H9 (cell line): ENCODE data around the gene SMAD7. TPM values are rescaled to one million over a fixed set of nuclear protein-coding genes. Genes with fewer than 3 reads are reported as not detected.

ENCODE experiments used
- DNase-seq: peaks from one replicate; pipeline ENCODE4 v3.0.0-alpha.2; 2017
- H2AFZ ChIP-seq: one replicate; pipeline ENCODE4 v1.6.1; 2013; ENCODE audit warnings: mild to moderate bottlenecking, low read length, control low read depth, moderate library complexity
- H2AK5ac ChIP-seq: 2 replicates; pipeline ENCODE4 v1.6.1; 2013; ENCODE audit warnings: low read length, control low read depth, mixed read lengths; ENCODE audit not compliant: insufficient read length
- H2BK120ac ChIP-seq: one replicate; pipeline ENCODE4 v1.6.1; 2013; ENCODE audit warnings: low read depth, mild to moderate bottlenecking, low read length, control low read depth, inconsistent platforms; ENCODE audit not compliant: poor library complexity, severe bottlenecking
- H2BK12ac ChIP-seq: 2 replicates; pipeline ENCODE4 v1.6.1; 2013; ENCODE audit warnings: low read length, control low read depth, mixed read lengths, low read depth; ENCODE audit not compliant: insufficient read length
- H2BK15ac ChIP-seq: 2 replicates; pipeline ENCODE4 v1.6.1; 2013; ENCODE audit warnings: low read depth, low read length, control low read depth
- H2BK20ac ChIP-seq: one replicate; pipeline ENCODE4 v1.6.1; 2013; ENCODE audit warnings: low read depth, mild to moderate bottlenecking, low read length, control low read depth, inconsistent platforms; ENCODE audit not compliant: poor library complexity, severe bottlenecking
- H2BK5ac ChIP-seq: 2 replicates; pipeline ENCODE4 v1.6.1; 2013; ENCODE audit warnings: low read length, control low read depth, mixed read lengths; ENCODE audit not compliant: insufficient read length
- H3K14ac ChIP-seq: 2 replicates; pipeline ENCODE4 v1.6.1; 2013; ENCODE audit warnings: low read length, control low read depth; ENCODE audit not compliant: insufficient read depth
- H3K18ac ChIP-seq: 2 replicates; pipeline ENCODE4 v1.6.1; 2013; ENCODE audit warnings: low read depth, mild to moderate bottlenecking, mixed read lengths, low read length, control low read depth; ENCODE audit not compliant: insufficient read length
- H3K23ac ChIP-seq: 2 replicates; pipeline ENCODE4 v1.6.1; 2013; ENCODE audit warnings: low read length, control low read depth, mixed read lengths, low read depth; ENCODE audit not compliant: insufficient read length
- H3K23me2 ChIP-seq: 2 replicates; pipeline ENCODE4 v1.6.1; 2013; ENCODE audit warnings: low read depth, mild to moderate bottlenecking, mixed read lengths, low read length, control low read depth; ENCODE audit not compliant: insufficient read length, poor library complexity, severe bottlenecking
- H3K27ac ChIP-seq: 2 replicates; pipeline ENCODE4 v1.5.1; 2013; ENCODE audit warnings: low read length, control low read depth, mixed read lengths, low read depth; ENCODE audit not compliant: insufficient read length
- H3K27me3 ChIP-seq: 2 replicates; pipeline ENCODE4 v1.6.1; 2013; ENCODE audit warnings: low read length, control low read depth, inconsistent platforms; ENCODE audit not compliant: insufficient read depth
- H3K4ac ChIP-seq: 2 replicates; pipeline ENCODE4 v1.6.1; 2013; ENCODE audit warnings: low read depth, mild to moderate bottlenecking, control low read depth, inconsistent platforms, low read length, moderate library complexity
- H3K4me1 ChIP-seq: 2 replicates; pipeline ENCODE4 v1.6.1; 2013; ENCODE audit warnings: low read length, control low read depth, inconsistent platforms; ENCODE audit not compliant: insufficient read depth
- H3K4me2 ChIP-seq: 2 replicates; pipeline ENCODE4 v1.6.1; 2013; ENCODE audit warnings: low read length, control low read depth, mixed read lengths; ENCODE audit not compliant: insufficient read length, insufficient read depth
- H3K56ac ChIP-seq: 2 replicates; pipeline ENCODE4 v1.6.1; 2013; ENCODE audit warnings: low read depth, mild to moderate bottlenecking, mixed read lengths, low read length, control low read depth; ENCODE audit not compliant: insufficient read length
- H3K79me1 ChIP-seq: 2 replicates; pipeline ENCODE4 v1.6.1; 2013; ENCODE audit warnings: low read depth, mild to moderate bottlenecking, moderate library complexity, low read length, control low read depth, inconsistent platforms; ENCODE audit not compliant: insufficient read depth, poor library complexity, severe bottlenecking
- H3K79me2 ChIP-seq: 2 replicates; pipeline ENCODE4 v1.6.1; 2013; ENCODE audit warnings: low read length, control low read depth, inconsistent platforms; ENCODE audit not compliant: insufficient read depth
- H3K9ac ChIP-seq: 2 replicates; pipeline ENCODE4 v1.6.1; 2013; ENCODE audit warnings: low read length, control low read depth, mixed read lengths; ENCODE audit not compliant: insufficient read length; ENCODE audit errors: extremely low read depth
- H3K9me3 ChIP-seq: one replicate; pipeline ENCODE4 v1.6.1; 2013; ENCODE audit warnings: low read depth, low read length, inconsistent platforms; ENCODE audit not compliant: control insufficient read depth
- H3T11ph ChIP-seq: one replicate; pipeline ENCODE4 v1.6.1; 2013; ENCODE audit warnings: mild to moderate bottlenecking, low read length, control low read depth, inconsistent platforms
- H4K20me1 ChIP-seq: one replicate; pipeline ENCODE4 v1.6.1; 2013; ENCODE audit not compliant: control insufficient read depth, insufficient read length, insufficient read depth
- H4K5ac ChIP-seq: 2 replicates; pipeline ENCODE4 v1.6.1; 2013; ENCODE audit warnings: low read depth, mild to moderate bottlenecking, mixed read lengths, low read length, control low read depth; ENCODE audit not compliant: insufficient read length
- H4K8ac ChIP-seq: replicated peaks from 2 replicates; pipeline ENCODE4 v1.6.1; 2013; ENCODE audit warnings: low read length, control low read depth, mixed read lengths, low read depth; ENCODE audit not compliant: insufficient read length
- H4K91ac ChIP-seq: 2 replicates; pipeline ENCODE4 v1.6.1; 2013; ENCODE audit warnings: low read depth, mild to moderate bottlenecking, moderate library complexity, mixed read lengths, low read length, control low read depth; ENCODE audit not compliant: insufficient read length
- H3K27ac Mint-ChIP-seq, 3 experiments: 2 replicates in 2 of 3; 3 replicates in 1 of 3; pipeline ENCODE4 v1.8.0; 2020 to 2021; ENCODE audit warnings: mixed read lengths in 3 of 3, mild to moderate bottlenecking in 1 of 3, moderate library complexity in 1 of 3
- H3K27me3 Mint-ChIP-seq: 2 replicates; pipeline ENCODE4 v1.8.0; 2021; ENCODE audit warnings: low read depth, mild to moderate bottlenecking, moderate library complexity, mixed read lengths
- H3K36me3 Mint-ChIP-seq, 3 experiments: 2 replicates in 2 of 3; 3 replicates in 1 of 3; pipeline ENCODE4 v1.8.0; 2020 to 2021; ENCODE audit warnings: low read depth in 3 of 3, mixed read lengths in 3 of 3; ENCODE audit not compliant: insufficient read depth in 1 of 3
- H3K4me1 Mint-ChIP-seq, 2 experiments: 2 replicates each; pipeline ENCODE4 v1.8.0; 2020; ENCODE audit warnings: mixed read lengths in 2 of 2
- H3K4me3 Mint-ChIP-seq, 2 experiments: 2 replicates in 1 of 2; 3 replicates in 1 of 2; pipeline ENCODE4 v1.8.0; 2020 to 2021; ENCODE audit warnings: mild to moderate bottlenecking in 2 of 2, mixed read lengths in 2 of 2, moderate library complexity in 1 of 2
- H3K9me3 Mint-ChIP-seq, 2 experiments: 2 replicates in 1 of 2; 3 replicates in 1 of 2; pipeline ENCODE4 v1.8.0; 2020; ENCODE audit warnings: mild to moderate bottlenecking in 2 of 2, mixed read lengths in 2 of 2, moderate library complexity in 1 of 2
- CTCF ChIP-seq: fragments of 200-600 bp; sonication (generic); conservative IDR thresholded peaks from 3 replicates; pipeline ENCODE4 v1.8.0; 2021; ENCODE audit warnings: antibody characterized with exemption, mild to moderate bottlenecking
- WGBS: extraction: QIAGEN DNeasy Blood & Tissue Kit; methylation state at CpG from one replicate; pipeline ENCODE4 v1.1.7; 2013; ENCODE audit warnings: missing lambda C conversion rate, low lambda C conversion rate, mixed read lengths; ENCODE audit not compliant: insufficient read length; ENCODE audit errors: extremely low coverage; 5-methylcytosine and 5-hydroxymethylcytosine counted together
- total RNA-seq: library from RNA; stranded (reverse); gene quantifications from 2 replicates; pipeline ENCODE4 v1.2.1, GENCODE V29; 2021

Gene SMAD7
- total RNA-seq, 1 experiment from 2014 or later: 27.7 TPM

- H3K23ac ChIP-seq: no peak overlapping the region
- no peaks in the 10 kb centered on the region for H3K9me3 ChIP-seq
- no peak overlapping the region for H2BK15ac ChIP-seq
- no CpG with 5 or more reads among the region's 3 CpGs for WGBS
- H2BK5ac ChIP-seq: no peak overlapping the region
- DNase-seq: no peak
- H3K4me1 ChIP-seq: peaks cover 18% of the 10 kb centered on the region; the same call in 1 of the 2 replicates
- no peak overlapping the region for H4K5ac ChIP-seq
- no peak overlapping the region for H4K91ac ChIP-seq
- no peaks in the 10 kb centered on the region; the same call in 1 of the 2 replicates for H3K27me3 ChIP-seq
- no peak overlapping the region for H3K27ac ChIP-seq
- H3K79me1 ChIP-seq: no peaks in the 10 kb centered on the region
- H3K9ac ChIP-seq: no peak overlapping the region
- peaks cover 44 to 53% of the 10 kb centered on the region in 2 experiments for H3K4me1 Mint-ChIP-seq
- H4K8ac ChIP-seq: no peak overlapping the region
- H3K27me3 Mint-ChIP-seq: peaks cover 34% of the 10 kb centered on the region
- no peak overlapping the region for H3T11ph ChIP-seq
- no peak overlapping the region for H2BK120ac ChIP-seq
- no peak overlapping the region for H3K14ac ChIP-seq
- peaks cover 0 to 2% of the 10 kb centered on the region in 2 experiments; a peak in 2 of 5 replicates for H3K9me3 Mint-ChIP-seq
- no peak overlapping the region for H3K56ac ChIP-seq
- no peak for TF ChIP-seq CTCF
- no peak overlapping the region for H3K18ac ChIP-seq
- H2AFZ ChIP-seq: no peak overlapping the region
- no peak overlapping the region for H3K4ac ChIP-seq
- no peak overlapping the region; a peak in 1 of 7 replicates for H3K27ac Mint-ChIP-seq
- H3K36me3 Mint-ChIP-seq: 0 out of 7 replicates have a peak, but pooled peaks cover 0 to 5% (median 0%) of the 10 kb centered on the region in 3 experiments
- H3K79me2 ChIP-seq: no peaks in the 10 kb centered on the region
- H2BK20ac ChIP-seq: no peak overlapping the region
- H3K4me3 Mint-ChIP-seq: no peak overlapping the region; a peak in 2 of 5 replicates
- H3K4me2 ChIP-seq: peak overlapping the region; percentile 77
- no peak overlapping the region for H2AK5ac ChIP-seq
- H4K20me1 ChIP-seq: no peaks in the 10 kb centered on the region
- peaks cover 12% of the 10 kb centered on the region for H3K23me2 ChIP-seq
- no peak overlapping the region for H2BK12ac ChIP-seq
These were observed 23.0 kb upstream of the SMAD7 start for GRCh38 chr18:48973731-48974130.
